Cardiac muscle cell (in vitro differentiated cells and primary cell): ENCODE results near the gene RREB1. TPM values are rescaled to one million over a fixed set of nuclear protein-coding genes. Genes with fewer than 3 reads are reported as not detected.
A peak's percentile ranks its signal among the peaks of the same experiment; 100 is the strongest.

ENCODE experiments used
- DNase-seq, 2 donors: peaks; one replicate each; pipeline versions ENCODE4 v3.0.0 to v3.0.0-alpha.2; 2010 to 2017; ENCODE audit warnings: low read depth in 1 of 2, low spot score in 1 of 2
- H3K27ac ChIP-seq: fragments of 200-600 bp; sonication (generic); 2 replicates; pipeline ENCODE4 v1.5.1; 2016
- H3K27me3 ChIP-seq: fragments of 200-600 bp; sonication (generic); 2 replicates; pipeline ENCODE4 v1.6.0; 2016; ENCODE audit warnings: control low read depth
- H3K36me3 ChIP-seq: fragments of 200-600 bp; sonication (generic); 2 replicates; pipeline ENCODE4 v1.5.1; 2016; ENCODE audit warnings: control low read depth
- H3K4me1 ChIP-seq: fragments of 200-600 bp; sonication (generic); 2 replicates; pipeline ENCODE4 v1.8.1; 2017; ENCODE audit warnings: low read depth, mild to moderate bottlenecking, mixed run types
- H3K4me3 ChIP-seq: fragments of 200-600 bp; sonication (generic); 2 replicates; pipeline ENCODE4 v1.5.1; 2016; ENCODE audit warnings: mild to moderate bottlenecking
- H3K9me3 ChIP-seq: fragments of 200-600 bp; sonication (generic); 2 replicates; pipeline ENCODE4 v1.5.1; 2017; ENCODE audit warnings: low read depth, mild to moderate bottlenecking, control low read depth
- CTCF ChIP-seq: IDR thresholded peaks from 2 replicates; pipeline ENCODE4 v1.5.1; 2012; ENCODE audit warnings: low read depth, mild to moderate bottlenecking, low read length
- polyA plus RNA-seq: library from polyadenylated mRNA; unstranded; fragments of >200 nt; fragmentation: Nextera tagmentation; extraction: Ambion mirVana; gene quantifications from 2 replicates; pipeline ENCODE4 v1.2.1, GENCODE V29; 2016
- total RNA-seq: library from RNA; depleted of rRNA; stranded (reverse); fragments of >200 nt; gene quantifications from 2 replicates; pipeline ENCODE4 v1.2.3, GENCODE V29; 2016

Gene RREB1
- total and polyA plus RNA-seq, 2 experiments from 2014 or later, result 15.4 to 55.3 TPM

GRCh38 chr6:7235712-7236305 lies 128.0 kb downstream of the RREB1 start:
- Histone ChIP-seq H3K27me3 (no peaks in the 10 kb centered on the region), H3K36me3 (peaks cover 9% of the 10 kb centered on the region), H3K27ac (peak overlapping the region; percentile 13), H3K9me3 (no peaks in the 10 kb centered on the region), H3K4me3 (no peak overlapping the region), H3K4me1 (no peaks in the 10 kb centered on the region)
- no peak for TF ChIP-seq CTCF
- DNase-seq, result no peak

- Histone ChIP-seq H3K36me3 (peaks cover 7% of the 10 kb centered on the region), H3K27me3 (no peaks in the 10 kb centered on the region), H3K4me1 (peaks cover under 1% of the 10 kb centered on the region), H3K9me3 (no peaks in the 10 kb centered on the region), H3K27ac (peak overlapping the region; percentile 13), H3K4me3 (no peak overlapping the region)
- DNase-seq, result no peak
- no peak for TF ChIP-seq CTCF
Measured at GRCh38 chr6:7236306-7237209, 128.8 kb downstream of the RREB1 start.

GRCh38 chr6:7237653-7238188 lies 130.0 kb downstream of the RREB1 start:
- TF ChIP-seq CTCF, result no peak
- H3K4me3 ChIP-seq, result no peak overlapping the region
- H3K4me1 ChIP-seq, result peaks cover 6% of the 10 kb centered on the region
- no peak overlapping the region for H3K27ac ChIP-seq
- peaks cover 4% of the 10 kb centered on the region for H3K36me3 ChIP-seq
- no peaks in the 10 kb centered on the region for H3K27me3 ChIP-seq
- DNase-seq, result no peak
- H3K9me3 ChIP-seq, result no peaks in the 10 kb centered on the region

GRCh38 chr6:7238526-7238899 lies 130.8 kb downstream of the RREB1 start:
- no peaks in the 10 kb centered on the region for H3K9me3 ChIP-seq
- no peaks in the 10 kb centered on the region for H3K27me3 ChIP-seq
- no peak overlapping the region for H3K4me3 ChIP-seq
- H3K27ac ChIP-seq, result no peak overlapping the region
- no peak for DNase-seq
- H3K36me3 ChIP-seq, result peaks cover 4% of the 10 kb centered on the region
- peaks cover 10% of the 10 kb centered on the region for H3K4me1 ChIP-seq
- no peak for TF ChIP-seq CTCF

GRCh38 chr6:7238900-7239589 lies 131.3 kb downstream of the RREB1 start:
- DNase-seq, result peak; percentile 68 to 90
- no peak overlapping the region for H3K4me3 ChIP-seq
- peak; percentile 56 for TF ChIP-seq CTCF
- peaks cover 4% of the 10 kb centered on the region for H3K36me3 ChIP-seq
- H3K9me3 ChIP-seq, result no peaks in the 10 kb centered on the region
- no peak overlapping the region for H3K27ac ChIP-seq
- H3K4me1 ChIP-seq, result peaks cover 10% of the 10 kb centered on the region
- H3K27me3 ChIP-seq, result no peaks in the 10 kb centered on the region
